ENCODE measurements around the gene SERPINB7.
A peak's percentile ranks its signal among the peaks of the same experiment; 100 is the strongest.

The SERPINB7 gene

GRCh38 chr18:63787673-63788072 is 12.5 kb downstream of the SERPINB7 start:
- DNase-seq (ENCODE audit: low read depth in 2 of 2), result no peak

GRCh38 chr18:63788447-63789096 is 13.4 kb downstream of the SERPINB7 start:
- DNase-seq (ENCODE audit: low read depth in 2 of 2), result peak in 1 of 2 experiments; percentile 38

GRCh38 chr18:63789327-63789726 is 14.1 kb downstream of the SERPINB7 start:
- no peak for DNase-seq (ENCODE audit: low read depth in 2 of 2)

GRCh38 chr18:63795606-63796005 is 20.4 kb downstream of the SERPINB7 start:
- no peak for DNase-seq (ENCODE audit: low read depth in 2 of 2)

- DNase-seq (ENCODE audit: low read depth in 2 of 2), result no peak
Observed at GRCh38 chr18:63799189-63799588, 24.0 kb downstream of the SERPINB7 start.

- no peak for DNase-seq (ENCODE audit: low read depth in 2 of 2)
Observed at GRCh38 chr18:63801343-63801742, 26.1 kb downstream of the SERPINB7 start.

- no peak for DNase-seq (ENCODE audit: low read depth in 2 of 2)
Observed at GRCh38 chr18:63808125-63808524, 32.9 kb downstream of the SERPINB7 start.

- peak; percentile 86 to 89 for DNase-seq (ENCODE audit: low read depth in 2 of 2)
Observed at GRCh38 chr18:63817441-63818051, 42.3 kb downstream of the SERPINB7 start.

GRCh38 chr18:63818212-63818611 is 43.0 kb downstream of the SERPINB7 start:
- DNase-seq (ENCODE audit: low read depth in 2 of 2), result no peak

GRCh38 chr18:63819786-63820185 is 44.6 kb downstream of the SERPINB7 start:
- DNase-seq (ENCODE audit: low read depth in 2 of 2), result no peak

GRCh38 chr18:63820694-63821093 is 45.5 kb downstream of the SERPINB7 start:
- no peak for DNase-seq (ENCODE audit: low read depth in 2 of 2)

GRCh38 chr18:63823516-63824219 is 48.5 kb downstream of the SERPINB7 start:
- peak; percentile 40 to 47 for DNase-seq (ENCODE audit: low read depth in 2 of 2)

- DNase-seq (ENCODE audit: low read depth in 2 of 2), result no peak
Observed at GRCh38 chr18:63824220-63824525, 49.0 kb downstream of the SERPINB7 start.

GRCh38 chr18:63828120-63828519 is 52.9 kb downstream of the SERPINB7 start:
- no peak for DNase-seq (ENCODE audit: low read depth in 2 of 2)

GRCh38 chr18:63828656-63829055 is 53.4 kb downstream of the SERPINB7 start:
- DNase-seq (ENCODE audit: low read depth in 2 of 2), result peak in 1 of 2 experiments; percentile 31

- DNase-seq (ENCODE audit: low read depth in 2 of 2), result no peak
Observed at GRCh38 chr18:63829886-63830285, 54.7 kb downstream of the SERPINB7 start.

- no peak for DNase-seq (ENCODE audit: low read depth in 2 of 2)
Observed at GRCh38 chr18:63831080-63831788, 56.0 kb downstream of the SERPINB7 start.

- DNase-seq (ENCODE audit: low read depth in 2 of 2), result peak; percentile 81 to 83
Observed at GRCh38 chr18:63832470-63832869, 57.3 kb downstream of the SERPINB7 start.

- DNase-seq (ENCODE audit: low read depth in 2 of 2), result no peak
Observed at GRCh38 chr18:63834471-63835113, 59.4 kb downstream of the SERPINB7 start.

- DNase-seq (ENCODE audit: low read depth in 2 of 2), result no peak
Observed at GRCh38 chr18:63836456-63836855, 61.2 kb downstream of the SERPINB7 start.

GRCh38 chr18:63837590-63837989 is 62.4 kb downstream of the SERPINB7 start:
- DNase-seq (ENCODE audit: low read depth in 2 of 2), result no peak

GRCh38 chr18:63843008-63843407 is 67.8 kb downstream of the SERPINB7 start:
- no peak for DNase-seq (ENCODE audit: low read depth in 2 of 2)
